MM.1S (cell line): ENCODE data around the gene ECPAS.

Source experiments
- DNase-seq: peaks from one replicate; pipeline ENCODE4 v3.0.0-alpha.2; 2015
- H2AFZ ChIP-seq: fragments of 300-600 bp; sonication (generic); 2 replicates; pipeline ENCODE4 v1.6.0; 2016; ENCODE audit warnings: antibody characterized with exemption, low read length
- H3F3A ChIP-seq: fragments of 300-600 bp; sonication (generic); 2 replicates; pipeline ENCODE4 v1.6.1; 2016; ENCODE audit warnings: mild to moderate bottlenecking, antibody characterized with exemption, low read length, moderate library complexity, mixed read lengths; ENCODE audit not compliant: insufficient read depth
- H3K27ac ChIP-seq: fragments of 300-600 bp; sonication (generic); 2 replicates; pipeline ENCODE4 v1.5.1; 2016; ENCODE audit warnings: mild to moderate bottlenecking, low read length
- H3K27me3 ChIP-seq: fragments of 300-600 bp; sonication (generic); replicated peaks from 2 replicates; pipeline ENCODE4 v1.6.0; 2016; ENCODE audit warnings: low read length; ENCODE audit not compliant: insufficient read depth
- H3K36me3 ChIP-seq: fragments of 300-600 bp; sonication (generic); replicated peaks from 2 replicates; pipeline ENCODE4 v1.6.1; 2016; ENCODE audit warnings: mild to moderate bottlenecking, low read length, mixed read lengths; ENCODE audit not compliant: insufficient read depth
- H3K4me1 ChIP-seq: fragments of 300-600 bp; sonication (generic); 2 replicates; pipeline ENCODE4 v1.6.1; 2016; ENCODE audit warnings: low read length, mixed read lengths
- H3K4me2 ChIP-seq: fragments of 300-600 bp; sonication (generic); 2 replicates; pipeline ENCODE4 v1.6.0; 2016; ENCODE audit warnings: low read depth, low read length
- H3K4me3 ChIP-seq: fragments of 300-600 bp; sonication (generic); 2 replicates; pipeline ENCODE4 v1.5.1; 2016; ENCODE audit warnings: low read length, mixed read lengths
- H3K79me2 ChIP-seq: fragments of 300-600 bp; sonication (generic); 2 replicates; pipeline ENCODE4 v1.6.1; 2016; ENCODE audit warnings: mixed run types, low read length, mixed read lengths
- H3K9ac ChIP-seq: fragments of 300-600 bp; sonication (generic); 2 replicates; pipeline ENCODE4 v1.6.1; 2016; ENCODE audit warnings: low read length, mixed read lengths
- H3K9me2 ChIP-seq: fragments of 300-600 bp; sonication (generic); replicated peaks from 2 replicates; pipeline ENCODE4 v1.6.1; 2016; ENCODE audit warnings: mild to moderate bottlenecking, low read length, mixed read lengths; ENCODE audit not compliant: insufficient read depth
- H3K9me3 ChIP-seq: fragments of 300-600 bp; sonication (generic); replicated peaks from 2 replicates; pipeline ENCODE4 v1.6.1; 2016; ENCODE audit warnings: mild to moderate bottlenecking, low read length, mixed read lengths; ENCODE audit not compliant: insufficient read depth
- H4K20me1 ChIP-seq: fragments of 300-600 bp; sonication (generic); 2 replicates; pipeline ENCODE4 v1.6.1; 2016; ENCODE audit warnings: mild to moderate bottlenecking, low read length, moderate library complexity, mixed read lengths; ENCODE audit not compliant: insufficient read depth
- EZH2 ChIP-seq: fragments of 300-600 bp; sonication (generic); optimal IDR thresholded peaks from 2 replicates; pipeline ENCODE3; 2017; ENCODE audit warnings: low read depth, mild to moderate bottlenecking, antibody characterized with exemption, low read length, mixed read lengths
- EZH2phosphoT487 ChIP-seq: fragments of 300-600 bp; sonication (generic); IDR thresholded peaks from 2 replicates; pipeline ENCODE4 v1.6.1; 2018; ENCODE audit warnings: antibody characterized with exemption, low read length
- TF ChIP-seq, protein P1 (sequence below): fragments of 300-600 bp; sonication (generic); IDR thresholded peaks from 2 replicates; pipeline ENCODE4 v1.5.1; 2016; ENCODE audit warnings: antibody characterized with exemption, low read length, mixed read lengths

ECPAS gene

DNA sequence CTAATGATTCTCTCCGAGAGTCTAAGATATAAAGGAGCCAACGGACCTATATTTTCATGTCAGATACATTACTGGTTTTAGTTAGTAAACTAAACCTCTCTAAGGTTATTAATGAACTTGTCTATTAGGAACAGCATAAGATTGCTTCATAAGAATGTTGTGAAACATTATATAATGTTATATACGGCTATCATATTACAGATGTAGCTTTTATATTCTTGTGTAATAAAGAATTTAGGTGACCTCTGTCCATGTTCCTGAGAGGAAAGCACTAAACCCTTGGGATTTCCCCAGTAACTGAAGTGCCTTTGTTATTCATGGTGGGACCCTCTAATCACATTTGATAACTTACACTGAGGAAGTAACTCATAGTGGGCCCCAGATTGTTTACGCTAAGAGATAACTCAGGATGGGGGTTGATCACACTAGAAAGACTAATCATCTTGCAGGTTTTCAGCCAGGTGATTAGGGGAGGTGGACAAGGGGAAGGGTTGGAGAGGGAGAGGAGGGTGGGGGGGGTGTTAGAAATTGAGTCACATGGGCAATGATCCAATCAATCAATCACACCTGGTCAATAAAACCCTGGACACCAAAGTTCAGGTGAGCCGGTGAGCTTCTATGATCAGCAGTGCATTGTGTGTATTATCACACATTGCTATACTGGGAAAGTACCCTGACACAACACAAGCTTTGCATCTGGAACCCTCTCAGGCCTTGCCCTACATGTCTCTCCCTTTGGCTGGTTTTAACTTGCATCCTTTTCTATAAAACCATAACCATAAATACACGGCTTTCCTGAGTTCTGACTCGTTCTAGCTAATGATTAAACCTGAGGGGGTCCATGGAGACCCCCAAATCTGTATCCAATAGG, 25.8 kb downstream of the ECPAS start:
- H3K27me3 ChIP-seq = no peaks in the 10 kb centered on the region
- no peaks in the 10 kb centered on the region; the same call in 1 of the 2 replicates for H3K36me3 ChIP-seq
- H3K27ac ChIP-seq = no peak overlapping the region
- no peak overlapping the region for H3K9ac ChIP-seq
- TF ChIP-seq, protein P1, sequence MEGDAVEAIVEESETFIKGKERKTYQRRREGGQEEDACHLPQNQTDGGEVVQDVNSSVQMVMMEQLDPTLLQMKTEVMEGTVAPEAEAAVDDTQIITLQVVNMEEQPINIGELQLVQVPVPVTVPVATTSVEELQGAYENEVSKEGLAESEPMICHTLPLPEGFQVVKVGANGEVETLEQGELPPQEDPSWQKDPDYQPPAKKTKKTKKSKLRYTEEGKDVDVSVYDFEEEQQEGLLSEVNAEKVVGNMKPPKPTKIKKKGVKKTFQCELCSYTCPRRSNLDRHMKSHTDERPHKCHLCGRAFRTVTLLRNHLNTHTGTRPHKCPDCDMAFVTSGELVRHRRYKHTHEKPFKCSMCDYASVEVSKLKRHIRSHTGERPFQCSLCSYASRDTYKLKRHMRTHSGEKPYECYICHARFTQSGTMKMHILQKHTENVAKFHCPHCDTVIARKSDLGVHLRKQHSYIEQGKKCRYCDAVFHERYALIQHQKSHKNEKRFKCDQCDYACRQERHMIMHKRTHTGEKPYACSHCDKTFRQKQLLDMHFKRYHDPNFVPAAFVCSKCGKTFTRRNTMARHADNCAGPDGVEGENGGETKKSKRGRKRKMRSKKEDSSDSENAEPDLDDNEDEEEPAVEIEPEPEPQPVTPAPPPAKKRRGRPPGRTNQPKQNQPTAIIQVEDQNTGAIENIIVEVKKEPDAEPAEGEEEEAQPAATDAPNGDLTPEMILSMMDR = no peak
- TF ChIP-seq EZH2phosphoT487 = no peak
- TF ChIP-seq EZH2 = no peak
- no peak overlapping the region for H3K4me3 ChIP-seq
- H3K9me3 ChIP-seq = no peaks in the 10 kb centered on the region
- no peaks in the 10 kb centered on the region for H3K9me2 ChIP-seq
- H3F3A ChIP-seq = no peaks in the 10 kb centered on the region
- no peak overlapping the region for H3K4me2 ChIP-seq
- DNase-seq = no peak
- H3K4me1 ChIP-seq = peaks cover 11% of the 10 kb centered on the region
- H3K79me2 ChIP-seq = peaks cover 100% of the 10 kb centered on the region
- peaks cover 54% of the 10 kb centered on the region for H4K20me1 ChIP-seq
- H2AFZ ChIP-seq = no peak overlapping the region

DNA sequence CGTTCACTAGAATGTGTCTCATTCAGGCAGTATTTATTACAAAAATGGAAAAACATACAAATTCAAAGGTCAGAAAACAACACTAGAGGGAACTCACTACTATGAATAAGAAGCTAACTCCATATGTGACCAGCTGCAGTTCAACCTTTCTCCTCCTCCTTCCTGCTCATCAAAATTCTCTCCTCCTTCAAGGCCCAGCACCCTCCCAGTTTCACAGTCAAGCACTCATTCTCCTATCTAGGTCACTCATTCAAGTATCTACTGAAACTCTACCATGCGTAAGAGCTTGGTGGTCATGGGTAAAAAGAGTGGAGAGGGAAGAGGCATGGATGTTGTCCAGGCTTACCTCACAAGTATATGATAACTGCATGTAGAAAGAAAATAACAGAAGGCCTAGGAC, 27.7 kb downstream of the ECPAS start:
- H3K4me3 ChIP-seq = no peak overlapping the region
- no peak overlapping the region for H3K9ac ChIP-seq
- H3K27ac ChIP-seq = no peak overlapping the region
- peaks cover 100% of the 10 kb centered on the region for H3K79me2 ChIP-seq
- H3K9me3 ChIP-seq = no peaks in the 10 kb centered on the region
- H3F3A ChIP-seq = no peaks in the 10 kb centered on the region
- H3K27me3 ChIP-seq = no peaks in the 10 kb centered on the region
- H4K20me1 ChIP-seq = peaks cover 72% of the 10 kb centered on the region
- DNase-seq = no peak
- no peak overlapping the region for H2AFZ ChIP-seq
- peaks cover 6% of the 10 kb centered on the region; the same call in 1 of the 2 replicates for H3K4me1 ChIP-seq
- H3K9me2 ChIP-seq = no peaks in the 10 kb centered on the region
- TF ChIP-seq, protein P1 = no peak
- TF ChIP-seq EZH2 (no peak), EZH2phosphoT487 (no peak)
- no peaks in the 10 kb centered on the region; the same call in 1 of the 2 replicates for H3K36me3 ChIP-seq
- H3K4me2 ChIP-seq = no peak overlapping the region

DNA sequence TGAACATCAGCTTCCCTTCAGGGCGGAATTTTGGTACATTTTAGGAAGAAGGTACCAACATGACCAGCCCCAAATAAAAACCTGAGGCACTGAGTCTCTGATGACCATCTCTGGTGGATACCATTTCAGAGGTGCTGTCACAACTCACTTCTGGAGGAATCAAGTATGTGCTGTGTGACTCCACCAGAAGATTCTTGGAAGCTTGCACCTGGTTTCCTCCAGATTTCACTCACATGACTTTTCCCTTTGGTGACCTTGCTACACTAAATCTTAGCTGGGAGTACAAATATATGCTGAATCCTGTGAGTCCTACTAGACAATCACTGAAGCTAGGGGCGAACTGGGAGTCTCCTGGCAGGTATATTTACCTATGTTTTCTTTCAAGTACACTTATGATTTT, 28.5 kb downstream of the ECPAS start:
- Histone ChIP-seq H3K27me3 (no peaks in the 10 kb centered on the region), H3K4me3 (no peak overlapping the region), H3K4me2 (no peak overlapping the region), H3K79me2 (peaks cover 100% of the 10 kb centered on the region), H2AFZ (no peak overlapping the region), H3K4me1 (peaks cover 6% of the 10 kb centered on the region; the same call in 1 of the 2 replicates), H3F3A (no peaks in the 10 kb centered on the region), H4K20me1 (peaks cover 72% of the 10 kb centered on the region), H3K9me3 (no peaks in the 10 kb centered on the region), H3K9ac (no peak overlapping the region), H3K36me3 (no peaks in the 10 kb centered on the region; the same call in 1 of the 2 replicates), H3K27ac (no peak overlapping the region), H3K9me2 (no peaks in the 10 kb centered on the region)
- TF ChIP-seq, protein P1 = no peak
- no peak for TF ChIP-seq EZH2
- no peak for TF ChIP-seq EZH2phosphoT487
- DNase-seq = no peak
